Activated CD8-positive, alpha-beta memory T cell treated with anti-CD3 and anti-CD28 coated beads for 1 hour (primary cell): Measurements from ENCODE around the gene GALNT18.
"Not testable (repeated sequence)": the region's sequence is repeated elsewhere in the genome, so short reads cannot be mapped to it uniquely, and the experiment has no call there.

Source experiments
- DNase-seq, 2 donors: peaks; one replicate each; pipeline ENCODE4 v3.0.0-alpha.2; 2020; ENCODE audit warnings: low read depth in 1 of 2; ENCODE audit errors: extremely low read depth in 1 of 2

Gene GALNT18

DNA sequence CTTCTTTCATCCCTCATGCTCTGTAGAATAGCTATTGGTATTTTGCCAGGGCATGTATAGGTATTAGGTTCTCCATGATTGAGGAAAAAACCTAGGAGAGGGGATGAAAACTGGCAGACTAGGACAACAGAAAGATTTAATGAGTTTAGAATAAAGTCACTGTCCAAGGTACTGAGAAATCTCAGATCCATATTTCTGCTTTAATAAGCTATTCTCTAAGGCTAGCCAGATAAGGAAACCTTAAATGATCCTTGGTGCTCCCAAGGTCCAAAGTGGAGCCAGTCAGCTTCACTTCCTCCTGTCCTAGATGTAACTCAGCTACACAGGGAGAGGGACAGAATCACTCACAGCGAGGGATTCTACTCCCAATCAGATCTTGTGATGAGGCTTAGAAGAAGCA lies 255.0 kb downstream of the GALNT18 start:
- DNase-seq: no peak

DNA sequence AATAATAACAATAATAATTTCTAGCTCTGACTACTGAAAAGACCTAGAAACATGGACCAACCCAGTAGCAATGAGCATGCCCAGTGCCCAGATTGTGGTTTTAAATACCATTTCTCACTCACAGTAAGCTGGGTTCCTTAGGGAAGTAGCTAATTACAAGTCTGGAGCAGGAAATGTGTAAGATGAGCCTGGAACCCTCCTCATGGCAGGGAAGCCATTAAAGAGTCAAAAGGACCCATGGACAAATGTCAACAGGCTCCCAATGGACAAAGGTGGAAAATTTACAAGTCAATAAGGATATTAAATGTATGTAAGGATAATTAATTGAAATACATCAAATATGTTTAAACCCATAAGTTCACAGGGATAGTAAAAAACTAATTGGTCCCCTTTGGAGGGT lies 258.1 kb downstream of the GALNT18 start:
- no peak for DNase-seq

DNA sequence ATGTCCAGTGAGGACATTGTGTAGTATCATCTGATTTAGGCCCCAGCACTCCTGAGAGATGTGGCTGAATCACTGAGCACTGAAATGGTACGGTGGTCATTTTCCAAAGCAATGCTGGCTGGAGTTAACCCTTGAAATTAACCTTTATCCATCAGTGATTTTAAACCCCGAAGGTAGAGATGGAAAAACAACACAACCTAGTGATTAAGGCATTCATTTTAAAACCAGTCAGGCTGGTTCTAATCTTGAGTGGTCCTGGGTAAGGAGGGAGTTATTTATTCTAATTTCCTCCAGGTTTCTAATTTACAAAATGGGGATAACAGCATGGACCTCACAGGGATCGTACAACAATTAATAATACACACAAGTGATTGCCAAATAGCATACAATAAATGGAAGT lies 262.2 kb downstream of the GALNT18 start:
- no peak for DNase-seq

DNA sequence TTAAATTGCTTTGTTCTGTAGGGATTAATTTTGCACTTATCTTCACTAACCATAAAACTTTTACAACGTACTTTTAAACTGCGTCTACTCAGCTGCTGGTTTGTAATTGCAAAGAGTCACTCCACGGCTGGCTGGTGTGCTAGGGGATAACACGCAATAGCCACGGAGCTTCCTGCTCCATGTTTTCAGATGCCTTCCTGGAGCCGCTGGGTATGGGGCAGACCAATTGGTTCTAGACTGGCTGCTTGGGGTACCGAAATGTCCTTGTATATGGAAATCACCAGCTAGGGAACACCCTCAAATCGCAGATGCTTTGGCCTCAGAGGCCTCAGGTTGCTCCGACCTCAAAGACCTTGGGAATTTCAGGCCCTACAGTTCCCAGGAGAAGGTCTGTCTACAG lies 265.0 kb downstream of the GALNT18 start:
- no peak for DNase-seq

DNA sequence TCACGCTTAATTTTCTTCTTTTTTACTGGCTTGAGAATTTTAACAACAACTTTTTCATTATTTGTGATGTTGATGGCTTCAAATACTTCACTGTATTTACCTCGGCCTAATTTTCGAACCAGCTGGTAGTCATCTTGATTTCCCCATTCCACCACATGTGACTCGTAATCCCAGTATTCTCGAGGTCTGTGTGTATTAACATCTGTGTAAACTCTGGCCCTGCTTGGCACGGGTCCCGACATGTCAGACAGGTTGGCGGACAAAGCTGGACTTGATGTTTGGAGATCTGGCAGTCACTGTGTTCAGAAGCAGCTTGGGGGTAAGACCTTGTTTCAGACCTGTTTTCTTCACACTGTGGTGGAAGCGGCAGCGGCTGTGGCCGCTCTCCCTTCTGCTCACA lies 268.9 kb downstream of the GALNT18 start, which contains the start of gene CSNK2A3:
Gene CSNK2A3 (minus strand): TSS at position 373 of the 400 bp plus-strand sequence. CDS start 131 bp downstream, at position 242.
- DNase-seq: not testable (repeated sequence)

DNA sequence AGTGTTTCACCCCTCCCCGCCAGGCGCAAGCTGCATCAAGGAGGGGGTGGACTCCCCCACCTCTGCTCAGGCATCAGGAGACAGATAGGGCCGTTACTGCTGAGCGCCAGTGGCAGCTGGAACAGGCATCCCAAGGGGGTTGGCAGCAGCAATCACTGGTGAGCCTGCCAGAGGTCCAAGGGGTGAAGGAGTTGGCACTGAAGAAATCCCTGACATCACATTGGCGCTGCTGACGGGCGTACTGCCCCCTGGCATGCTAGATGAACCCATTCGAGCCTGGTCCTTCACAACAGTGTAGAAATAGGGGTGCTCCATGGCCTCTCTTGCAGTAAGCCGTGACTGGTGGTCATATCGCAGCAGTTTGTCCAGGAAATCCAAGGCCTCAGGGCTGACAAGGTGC lies 270.0 kb downstream of the GALNT18 start:
- not testable (repeated sequence) for DNase-seq

DNA sequence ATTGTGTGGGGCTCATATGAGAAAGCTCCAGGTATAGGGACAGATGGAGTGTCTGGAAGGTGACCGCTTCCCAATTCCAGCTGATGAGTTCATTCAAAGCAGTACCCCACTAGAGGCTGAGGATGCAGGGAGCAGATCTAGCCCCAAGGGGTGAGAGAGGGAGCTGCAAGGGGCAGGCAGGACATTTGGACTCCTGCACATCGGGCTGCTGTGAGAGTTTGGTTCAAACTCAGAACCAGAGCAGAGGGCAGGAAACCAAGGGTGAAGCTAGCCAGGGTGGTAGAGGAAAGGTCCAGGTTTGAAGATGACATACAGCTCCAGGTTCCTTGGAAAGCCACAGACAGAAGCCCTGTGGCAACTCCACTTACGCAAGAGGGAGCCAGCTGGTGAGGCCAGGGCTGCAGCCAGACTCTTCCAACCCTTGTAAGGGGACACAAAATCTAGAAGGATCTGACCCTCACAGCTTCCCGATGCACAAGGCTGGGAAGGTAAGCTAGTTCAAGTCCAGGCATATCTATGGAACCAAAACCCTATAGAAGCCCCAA lies 270.7 kb downstream of the GALNT18 start:
- no peak for DNase-seq

DNA sequence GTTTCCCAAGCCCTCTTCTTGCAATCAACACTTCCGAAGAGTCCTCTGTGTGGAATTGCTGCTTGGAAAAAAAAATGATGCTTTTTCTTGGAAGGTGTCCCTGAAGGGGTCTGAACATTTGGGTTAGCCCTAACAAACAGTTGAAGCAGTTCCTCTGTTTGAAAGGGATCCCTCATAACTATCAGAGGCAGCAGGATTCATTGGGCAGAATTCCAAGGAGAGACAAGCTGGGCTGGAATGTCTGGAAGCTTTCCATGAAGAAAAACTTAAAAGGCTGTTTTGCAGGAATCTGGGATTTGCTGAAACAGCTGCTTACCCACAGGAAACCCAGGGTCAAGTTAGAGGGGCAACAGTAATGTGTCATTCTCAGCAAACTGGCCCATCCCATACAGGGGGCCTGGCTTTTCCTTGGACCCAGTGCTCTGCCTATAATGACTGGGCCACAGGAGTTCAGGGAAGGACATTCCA lies 271.9 kb downstream of the GALNT18 start:
- no peak for DNase-seq

DNA sequence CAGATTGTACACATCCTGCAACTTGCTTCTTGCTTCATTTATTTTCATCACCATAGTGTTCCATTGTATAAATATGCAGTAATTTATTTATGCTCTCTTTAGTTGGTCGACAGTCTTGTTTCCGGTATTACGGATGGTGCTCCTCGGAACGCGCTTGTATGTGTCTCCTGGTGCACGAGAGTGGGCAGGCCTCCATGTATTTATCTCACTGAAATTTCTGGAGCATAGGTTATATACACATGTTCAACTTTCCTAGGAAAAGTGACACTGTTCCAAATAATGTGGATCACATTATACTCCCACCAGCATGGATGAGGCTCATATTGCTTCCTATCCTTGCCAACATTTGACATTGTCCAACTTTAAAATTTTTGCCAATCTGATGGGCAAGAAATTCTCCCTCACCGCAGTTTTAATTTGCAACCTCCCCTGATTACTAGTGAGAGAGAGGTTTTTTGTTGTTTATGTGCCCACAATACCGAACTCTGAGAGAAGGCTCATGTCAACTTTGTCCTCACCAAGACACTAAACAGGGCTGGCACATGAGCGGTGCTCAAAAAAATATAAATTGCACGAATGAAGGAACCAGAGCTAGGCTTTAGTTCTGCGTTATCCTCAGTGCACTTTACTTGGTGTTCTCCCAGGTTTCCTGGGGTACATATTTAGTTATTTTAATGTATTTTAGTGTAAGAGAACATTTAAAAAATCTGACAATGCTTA lies 272.5 kb downstream of the GALNT18 start:
- DNase-seq: no peak

DNA sequence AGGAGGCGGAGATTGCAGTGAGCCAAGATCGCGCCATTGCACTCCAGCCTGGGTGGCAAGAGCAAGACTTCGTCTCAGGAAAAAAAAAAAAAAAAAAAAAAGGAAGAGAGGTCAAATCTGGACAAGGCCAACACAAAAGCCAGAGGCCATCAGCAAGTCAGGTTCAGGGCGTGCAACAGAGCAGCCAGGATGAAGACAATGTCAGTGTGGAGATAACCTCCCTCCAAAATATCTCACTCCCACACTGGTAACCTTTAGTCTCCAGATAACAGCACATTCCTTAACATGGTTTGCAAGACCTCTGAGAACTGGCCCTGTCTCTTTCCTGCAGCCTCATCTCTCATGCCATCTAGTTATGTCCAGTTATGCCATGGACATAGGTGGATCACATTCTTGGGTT lies 273.5 kb downstream of the GALNT18 start:
- DNase-seq: no peak

DNA sequence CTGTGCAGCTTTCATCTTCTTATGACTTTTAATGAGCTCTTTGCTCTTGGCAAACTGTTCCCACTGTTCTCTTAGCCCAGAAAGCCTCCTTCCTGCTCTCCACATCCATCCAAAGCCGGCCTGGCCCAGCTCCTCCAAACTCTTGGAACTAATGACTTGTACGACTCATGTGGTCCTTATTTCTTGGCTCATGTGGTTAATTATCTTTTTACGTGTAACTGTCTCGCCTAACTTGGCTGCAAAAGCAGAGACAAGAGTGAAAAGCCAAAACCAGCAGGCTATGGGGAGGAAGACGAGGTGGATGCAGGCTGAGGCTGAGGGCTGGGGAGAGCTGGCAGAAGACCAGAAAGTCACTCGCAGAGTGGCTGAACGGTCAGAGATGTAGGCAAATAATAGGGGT lies 274.2 kb downstream of the GALNT18 start:
- no peak for DNase-seq

DNA sequence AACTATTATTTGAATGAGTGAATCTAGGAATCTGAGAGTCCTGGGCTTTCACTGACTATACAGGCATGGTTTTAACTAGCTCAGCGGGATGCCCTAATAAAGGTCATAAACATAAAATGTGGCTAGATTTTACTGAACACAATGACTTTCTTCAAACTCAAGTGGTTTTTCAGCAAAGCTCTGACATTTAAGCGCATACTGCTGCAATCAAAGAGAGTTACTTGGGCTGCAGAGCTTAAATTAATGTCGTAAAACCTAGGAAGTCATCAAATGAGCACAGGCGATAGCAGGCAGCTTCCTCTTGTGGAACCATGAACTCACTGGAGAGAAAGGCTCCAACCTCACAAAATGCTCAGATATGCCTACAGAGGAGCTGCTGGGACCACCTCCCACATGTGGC lies 275.5 kb downstream of the GALNT18 start:
- DNase-seq: no peak

DNA sequence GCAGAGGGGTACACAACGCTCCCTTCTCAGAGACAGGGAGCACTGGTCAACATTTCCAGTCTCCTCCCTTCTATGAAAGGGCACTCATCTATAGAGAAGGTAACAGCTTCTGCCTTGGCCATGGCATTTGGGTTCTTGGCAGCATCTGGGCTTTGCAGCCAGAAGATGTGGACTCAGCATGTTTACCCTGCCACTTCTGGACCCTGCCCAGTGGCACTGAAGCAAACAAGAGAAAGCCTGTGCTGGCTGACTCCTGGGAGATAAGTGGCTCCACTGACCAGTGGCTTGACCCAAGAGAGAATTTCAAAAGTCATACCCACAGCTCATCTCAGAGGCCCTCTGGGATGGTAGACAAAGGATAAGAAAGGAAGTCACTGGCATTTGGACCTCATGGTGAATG lies 276.7 kb downstream of the GALNT18 start:
- no peak for DNase-seq

DNA sequence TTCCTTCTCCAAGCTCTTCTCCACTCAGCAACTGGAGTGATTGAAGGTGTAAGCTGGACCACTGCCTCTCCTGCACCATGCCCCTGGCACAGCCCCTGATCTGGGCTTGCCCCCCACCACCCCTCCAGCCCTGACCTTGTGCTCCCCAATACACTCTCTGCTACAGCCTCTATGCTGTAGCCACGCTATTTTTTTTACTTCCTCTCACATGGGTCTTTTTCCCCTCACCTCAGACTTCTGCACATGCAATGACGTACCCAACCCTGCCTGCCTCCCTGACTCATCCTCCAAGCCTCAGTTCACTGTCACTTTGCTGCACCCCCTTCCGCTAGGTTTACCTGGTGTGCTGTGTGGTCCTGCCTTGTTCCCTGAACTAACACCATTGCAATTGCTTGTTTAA lies 277.8 kb downstream of the GALNT18 start:
- DNase-seq: no peak

DNA sequence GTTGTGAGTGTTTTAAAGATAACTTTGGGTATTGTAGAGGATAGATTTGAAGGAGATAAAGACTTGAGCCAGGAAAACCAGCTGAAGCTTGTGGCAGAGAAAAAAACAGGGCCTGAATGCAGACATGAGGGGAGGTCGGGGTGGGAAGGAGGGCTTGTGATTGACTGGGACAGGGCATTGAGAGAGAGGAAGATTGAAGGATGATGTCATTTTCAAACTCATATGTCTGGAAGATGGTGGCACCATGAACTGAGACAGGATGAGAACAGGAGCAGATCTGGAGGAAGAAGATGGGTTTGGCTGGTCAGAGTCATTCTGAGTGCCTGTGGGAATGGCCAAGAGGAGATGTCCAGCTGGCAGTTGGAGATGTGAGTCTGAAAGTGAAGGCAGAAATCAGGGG lies 283.5 kb downstream of the GALNT18 start:
- DNase-seq: no peak

DNA sequence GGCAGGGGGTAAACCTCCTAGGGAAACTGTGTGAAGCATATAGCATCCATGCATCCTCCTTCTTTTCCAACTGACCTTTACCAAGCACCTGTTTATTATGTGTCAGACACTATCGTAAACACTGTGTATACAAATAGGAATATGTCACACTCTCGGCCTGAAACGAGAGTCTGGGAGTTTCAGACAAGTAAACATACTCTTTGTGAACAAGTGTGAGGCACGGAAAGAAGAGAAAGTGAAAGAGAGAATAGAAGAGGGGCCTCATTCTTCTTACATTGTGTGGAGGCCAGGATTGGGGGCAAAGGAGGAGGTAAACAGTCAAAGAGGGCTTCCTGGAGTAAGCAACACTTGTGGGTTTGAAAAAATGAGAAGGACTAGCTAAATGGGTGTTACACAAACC lies 285.1 kb downstream of the GALNT18 start:
- no peak for DNase-seq

DNA sequence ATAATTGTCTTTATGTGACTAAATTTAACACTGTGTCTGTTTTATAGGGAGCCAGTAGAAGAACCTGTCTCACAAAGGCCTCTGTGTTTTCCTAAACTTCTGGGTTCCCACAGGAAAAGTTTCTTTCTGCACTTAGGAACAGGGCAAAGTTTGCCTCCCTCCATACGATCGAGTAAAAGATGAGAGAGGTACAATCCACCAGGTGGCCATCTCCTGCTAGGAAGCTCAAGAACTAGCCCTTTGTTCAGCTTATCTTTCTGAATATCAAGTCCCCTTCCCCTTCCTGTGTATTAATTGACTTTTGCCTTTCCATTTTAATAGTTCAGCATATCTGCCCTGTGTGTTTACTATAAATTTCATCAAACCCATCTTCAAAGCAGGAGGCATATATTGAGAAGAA lies 286.8 kb downstream of the GALNT18 start:
- DNase-seq: no peak

DNA sequence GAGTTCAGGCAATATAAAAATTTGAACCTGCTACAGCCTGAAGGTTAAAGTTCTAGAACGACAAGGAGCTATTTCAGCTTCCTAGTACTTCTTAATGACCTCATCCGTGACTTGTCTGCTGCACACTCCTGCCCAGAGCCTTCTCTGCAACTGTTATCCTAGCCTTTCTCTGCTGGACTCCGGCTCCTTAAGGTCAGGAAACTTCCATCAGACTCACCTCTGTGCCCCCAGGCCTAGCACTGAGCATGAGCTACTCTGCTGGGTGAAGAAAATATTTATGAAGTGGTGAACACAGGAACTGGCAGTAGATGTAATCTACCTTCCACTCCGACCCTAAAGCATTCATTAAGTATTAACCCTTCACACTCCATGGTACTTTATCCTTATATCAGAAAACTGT lies 287.2 kb downstream of the GALNT18 start:
- no peak for DNase-seq

DNA sequence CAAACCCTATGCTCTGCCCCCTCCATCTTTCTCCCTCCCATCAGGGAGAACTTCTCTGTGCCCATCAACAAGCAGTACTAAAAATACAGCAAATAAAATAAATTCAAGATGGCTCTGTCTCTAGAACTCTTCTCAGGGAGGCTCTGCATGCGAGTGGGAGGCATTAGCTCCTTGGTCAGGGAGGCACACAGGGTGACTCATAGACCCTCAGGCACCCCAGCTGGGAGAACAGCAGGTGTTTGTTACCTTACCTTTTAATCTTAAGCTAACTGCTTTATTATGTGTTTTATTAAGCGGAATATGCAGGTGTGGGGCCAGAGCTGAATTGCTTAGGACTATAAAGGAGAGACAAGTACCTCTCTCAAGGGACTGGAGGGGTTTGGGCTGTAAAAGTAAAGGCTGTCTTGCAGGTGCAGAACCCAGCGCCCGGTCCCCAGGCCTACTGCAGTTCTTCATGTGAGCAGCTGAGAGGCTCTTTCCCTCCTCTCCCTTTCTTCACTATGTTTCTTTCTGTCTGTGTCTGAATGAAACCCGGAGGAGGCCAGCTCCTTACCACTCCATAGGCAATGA lies 289.6 kb downstream of the GALNT18 start:
- DNase-seq: no peak

DNA sequence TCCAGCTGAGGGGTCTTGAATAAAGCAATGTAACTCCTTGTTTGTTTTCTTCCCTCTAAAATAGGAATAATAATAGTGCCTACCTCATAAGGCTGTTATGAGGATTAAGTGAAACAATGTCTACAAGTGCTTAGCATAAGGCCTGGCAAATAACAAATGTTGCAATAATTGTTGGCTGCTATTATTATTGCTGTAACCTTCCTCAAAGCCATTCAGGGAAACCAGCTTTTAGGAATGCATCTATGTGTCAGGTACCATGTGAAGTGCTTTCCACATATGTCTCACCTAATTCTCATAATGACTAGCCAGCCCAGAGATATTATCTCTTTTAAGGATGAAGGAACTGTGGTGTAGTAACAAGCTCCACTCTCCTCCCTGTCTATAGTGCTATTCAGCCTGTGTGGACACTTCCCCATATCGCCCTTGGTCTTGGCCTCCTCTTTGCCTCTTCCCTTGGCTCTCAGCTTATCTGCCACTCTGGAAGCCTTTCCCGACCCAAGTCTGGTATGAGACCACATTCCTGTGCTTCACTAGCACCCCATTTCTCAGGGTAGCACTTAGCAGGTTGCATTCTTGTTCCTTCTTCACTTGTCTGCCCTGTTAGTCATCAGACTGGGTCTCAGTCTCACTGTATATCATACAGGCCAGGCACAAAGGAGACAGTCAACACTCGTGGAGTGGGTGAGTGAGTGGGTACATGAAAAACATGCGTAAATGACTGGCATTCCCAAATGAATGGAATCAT lies 292.6 kb downstream of the GALNT18 start:
- no peak for DNase-seq

DNA sequence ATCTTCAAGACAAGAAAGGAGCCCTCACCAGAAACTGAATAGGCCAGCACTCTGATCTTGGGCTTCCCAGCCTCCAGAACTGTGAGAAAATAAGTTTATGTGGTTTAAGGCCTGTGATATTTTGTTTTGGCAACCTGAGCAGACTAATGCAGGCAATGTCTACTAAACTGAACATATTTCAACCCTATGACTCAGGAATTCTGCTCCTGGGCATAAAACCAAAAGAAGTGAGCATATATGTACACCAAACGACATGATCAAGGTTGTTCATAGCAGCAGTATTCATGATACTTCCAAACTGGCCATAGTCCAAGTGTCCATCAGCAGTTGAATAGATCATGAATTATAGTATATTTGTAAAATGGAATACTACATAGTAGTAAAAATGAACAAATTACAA lies 297.7 kb downstream of the GALNT18 start:
- no peak for DNase-seq

DNA sequence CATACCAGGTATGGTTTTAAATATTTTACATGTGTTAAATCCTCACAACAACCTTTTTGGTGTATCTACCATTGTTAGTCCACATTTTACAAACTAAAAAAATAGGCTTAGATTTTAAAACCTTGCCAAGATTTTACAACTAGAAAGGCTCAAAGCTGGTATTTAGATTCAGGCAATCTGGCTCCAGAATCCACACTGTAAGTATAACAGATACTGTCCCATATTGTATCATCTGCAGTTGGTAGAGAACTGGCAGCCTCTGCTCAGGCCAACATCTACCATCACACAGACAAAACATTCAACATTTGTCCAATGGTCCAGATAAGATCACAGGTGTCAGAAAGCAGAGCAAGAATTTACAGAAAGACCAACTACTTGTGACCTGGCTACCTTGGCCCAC lies 299.7 kb downstream of the GALNT18 start:
- DNase-seq: no peak
